ENCODE data around the gene KIAA1328.
"Not testable (repeated sequence)": the region's sequence is repeated elsewhere in the genome, so short reads cannot be mapped to it uniquely, and the experiment has no call there.

The KIAA1328 gene

GRCh38 chr18:37161491-37161890, 332.6 kb downstream of the KIAA1328 start:
- Mint-ChIP-seq H3K4me1 (peaks cover 17% of the 10 kb centered on the region), H3K4me3 (no peak overlapping the region), H3K36me3 (ENCODE audit: low read depth) (no peaks in the 10 kb centered on the region), H3K27me3 (ENCODE audit: low read depth) (no peaks in the 10 kb centered on the region), H3K9me3 (no peaks in the 10 kb centered on the region), H3K27ac (peak overlapping the region in 1 of 3 experiments; percentile 51)
- TF ChIP-seq CTCF (IDR thresholded peaks at IDR 0.05; ENCODE audit: unreplicated experiment in 3 of 3) = no peak

DNA sequence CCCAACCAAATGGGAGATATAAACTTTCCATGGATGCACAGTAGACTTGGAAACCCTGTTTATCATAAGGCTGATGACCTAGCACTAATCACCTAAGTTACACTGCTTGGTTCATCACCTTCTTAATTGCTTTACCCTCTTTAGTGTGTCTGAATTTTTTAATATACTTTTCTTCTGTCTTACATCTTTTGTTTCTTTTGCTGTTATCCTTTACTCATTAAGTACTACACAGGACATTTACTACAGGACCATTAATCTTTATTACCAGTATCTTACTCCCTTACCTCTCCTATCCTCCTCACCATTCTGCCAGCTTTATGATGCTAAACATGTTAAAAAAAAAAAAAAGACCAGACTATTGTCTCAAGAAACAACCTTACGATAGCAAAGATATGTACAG, 333.6 kb downstream of the KIAA1328 start:
- Mint-ChIP-seq H3K27ac (no peak overlapping the region), H3K27me3 (ENCODE audit: low read depth) (no peaks in the 10 kb centered on the region), H3K4me1 (peaks cover 17% of the 10 kb centered on the region), H3K9me3 (no peaks in the 10 kb centered on the region), H3K36me3 (ENCODE audit: low read depth) (no peaks in the 10 kb centered on the region), H3K4me3 (no peak overlapping the region)
- TF ChIP-seq CTCF (IDR thresholded peaks at IDR 0.05; ENCODE audit: unreplicated experiment in 3 of 3) = no peak

DNA sequence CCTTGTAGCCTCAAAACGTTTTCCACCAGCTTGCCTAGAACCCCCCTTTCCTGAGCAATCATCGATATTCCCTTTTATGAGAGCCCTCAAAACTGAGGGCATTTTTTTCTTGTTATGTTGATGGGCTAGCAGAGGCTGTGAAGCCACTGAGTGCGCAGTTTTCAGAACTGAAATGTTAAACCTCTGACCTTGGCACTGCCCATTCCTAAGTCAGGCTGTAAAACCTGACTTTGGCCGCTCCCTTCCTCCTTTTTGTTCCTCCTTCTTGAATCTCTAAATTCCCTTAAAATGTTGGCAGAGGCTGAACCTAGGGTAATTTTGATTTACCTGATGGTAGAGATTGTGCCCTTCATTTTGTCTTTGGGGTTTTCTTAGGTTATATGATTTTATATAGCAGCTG, 334.2 kb downstream of the KIAA1328 start:
- H3K27me3 Mint-ChIP-seq (ENCODE audit: low read depth) = no peaks in the 10 kb centered on the region
- TF ChIP-seq CTCF (IDR thresholded peaks at IDR 0.05; ENCODE audit: unreplicated experiment in 3 of 3) = no peak
- H3K4me1 Mint-ChIP-seq = peaks cover 17% of the 10 kb centered on the region
- H3K27ac Mint-ChIP-seq = no peak overlapping the region
- H3K4me3 Mint-ChIP-seq = no peak overlapping the region
- H3K36me3 Mint-ChIP-seq (ENCODE audit: low read depth) = no peaks in the 10 kb centered on the region
- H3K9me3 Mint-ChIP-seq = no peaks in the 10 kb centered on the region

- H3K27me3 Mint-ChIP-seq (ENCODE audit: low read depth) = no peaks in the 10 kb centered on the region
- H3K4me3 Mint-ChIP-seq = no peak overlapping the region
- no peak overlapping the region for H3K27ac Mint-ChIP-seq
- no peaks in the 10 kb centered on the region for H3K36me3 Mint-ChIP-seq (ENCODE audit: low read depth)
- H3K4me1 Mint-ChIP-seq = no peaks in the 10 kb centered on the region
- H3K9me3 Mint-ChIP-seq = no peaks in the 10 kb centered on the region
- no peak for TF ChIP-seq CTCF (IDR thresholded peaks at IDR 0.05; ENCODE audit: unreplicated experiment in 3 of 3)
Measured at GRCh38 chr18:37166491-37166890, 337.6 kb downstream of the KIAA1328 start.

DNA sequence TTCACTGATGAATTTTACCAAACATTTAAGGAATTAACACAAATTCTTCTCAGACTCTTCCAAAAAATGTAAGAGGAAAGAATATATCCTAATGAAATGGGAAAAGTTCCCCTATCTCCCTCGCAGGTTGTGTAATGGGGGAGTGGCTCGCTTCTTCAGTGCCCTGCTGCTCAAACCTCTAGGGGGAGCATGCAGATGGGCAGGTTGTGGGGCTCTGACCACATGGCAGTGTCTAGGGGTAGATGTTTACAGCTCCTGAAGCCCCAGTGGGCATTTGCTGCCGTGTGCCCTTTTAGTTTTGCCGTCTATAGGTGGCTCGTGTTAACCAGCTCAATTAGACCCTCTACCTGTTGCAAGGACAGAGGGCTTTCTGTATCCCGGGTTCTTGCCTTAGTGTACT, 338.0 kb downstream of the KIAA1328 start:
- not testable (repeated sequence) for H3K4me3 Mint-ChIP-seq; H3K36me3 Mint-ChIP-seq (ENCODE audit: low read depth); H3K9me3 Mint-ChIP-seq; H3K27ac Mint-ChIP-seq; H3K27me3 Mint-ChIP-seq (ENCODE audit: low read depth); H3K4me1 Mint-ChIP-seq

DNA sequence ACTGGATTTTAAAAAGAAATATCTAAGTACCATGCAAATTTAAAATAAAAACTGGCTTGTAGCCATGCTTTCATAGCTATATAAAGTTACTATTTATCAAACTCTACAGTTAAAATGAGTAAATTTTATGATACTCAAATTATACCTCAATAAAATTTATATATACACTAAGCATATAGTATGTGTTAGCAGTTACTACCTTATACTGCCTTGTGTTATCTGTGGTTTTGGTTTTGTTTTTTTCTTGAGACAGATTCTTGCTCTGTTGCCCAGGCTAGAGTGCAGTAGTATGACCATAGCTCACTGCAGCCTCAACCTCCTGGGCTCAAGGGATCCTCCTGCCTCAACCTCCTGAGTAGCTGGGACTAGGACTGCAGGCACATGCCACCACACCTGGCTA, 342.1 kb downstream of the KIAA1328 start:
- Mint-ChIP-seq H3K4me1 (no peaks in the 10 kb centered on the region), H3K4me3 (no peak overlapping the region), H3K27me3 (ENCODE audit: low read depth) (no peaks in the 10 kb centered on the region), H3K9me3 (no peaks in the 10 kb centered on the region), H3K36me3 (ENCODE audit: low read depth) (peaks cover 5% of the 10 kb centered on the region), H3K27ac (no peak overlapping the region)
- no peak for TF ChIP-seq CTCF (IDR thresholded peaks at IDR 0.05; ENCODE audit: unreplicated experiment in 3 of 3)
